ENCODE data around the gene ZNF683. TPM values are rescaled to one million over a fixed set of nuclear protein-coding genes. Genes with fewer than 3 reads are reported as not detected.

The ZNF683 gene
- total RNA-seq, 4 donors from 2014 or later = not detected

DNA sequence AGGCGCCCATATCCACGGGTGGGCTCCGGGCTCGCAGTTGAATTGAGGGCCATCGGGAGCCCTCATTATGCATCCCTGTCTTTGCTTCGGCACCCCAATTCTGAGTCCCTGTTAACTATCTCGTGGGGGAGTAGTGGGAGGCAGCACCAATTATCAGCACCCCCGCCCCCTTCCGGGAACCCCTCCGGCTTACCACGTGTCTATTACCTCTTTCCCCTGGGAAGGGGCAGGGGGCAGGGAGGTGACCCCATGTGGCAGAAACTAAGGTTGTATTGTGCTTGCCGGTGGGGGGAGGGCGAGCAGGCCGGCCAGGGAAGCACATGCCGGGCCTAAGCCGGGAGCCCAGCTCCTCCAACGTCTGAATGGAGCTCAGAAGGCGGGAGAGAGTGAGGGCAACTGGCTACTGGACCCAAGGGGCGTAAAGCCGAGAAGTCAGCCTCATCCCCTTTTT, 39.1 kb upstream of the ZNF683 start:
- 5 to 10% methylated on average over 17 to 18 of the region's 20 CpGs for WGBS, 2 donors
- intact Hi-C loops (cut with DNase I; ENCODE audit: low total_unique reads) = loop anchor here (10.0 kb wide), 1 partner anchor 87 kb away; no protein-coding TSS in a partner anchor
- TF ChIP-seq, protein P1, sequence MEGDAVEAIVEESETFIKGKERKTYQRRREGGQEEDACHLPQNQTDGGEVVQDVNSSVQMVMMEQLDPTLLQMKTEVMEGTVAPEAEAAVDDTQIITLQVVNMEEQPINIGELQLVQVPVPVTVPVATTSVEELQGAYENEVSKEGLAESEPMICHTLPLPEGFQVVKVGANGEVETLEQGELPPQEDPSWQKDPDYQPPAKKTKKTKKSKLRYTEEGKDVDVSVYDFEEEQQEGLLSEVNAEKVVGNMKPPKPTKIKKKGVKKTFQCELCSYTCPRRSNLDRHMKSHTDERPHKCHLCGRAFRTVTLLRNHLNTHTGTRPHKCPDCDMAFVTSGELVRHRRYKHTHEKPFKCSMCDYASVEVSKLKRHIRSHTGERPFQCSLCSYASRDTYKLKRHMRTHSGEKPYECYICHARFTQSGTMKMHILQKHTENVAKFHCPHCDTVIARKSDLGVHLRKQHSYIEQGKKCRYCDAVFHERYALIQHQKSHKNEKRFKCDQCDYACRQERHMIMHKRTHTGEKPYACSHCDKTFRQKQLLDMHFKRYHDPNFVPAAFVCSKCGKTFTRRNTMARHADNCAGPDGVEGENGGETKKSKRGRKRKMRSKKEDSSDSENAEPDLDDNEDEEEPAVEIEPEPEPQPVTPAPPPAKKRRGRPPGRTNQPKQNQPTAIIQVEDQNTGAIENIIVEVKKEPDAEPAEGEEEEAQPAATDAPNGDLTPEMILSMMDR (IDR thresholded peaks at IDR 0.05) = no peak
- no peak for TF ChIP-seq POLR2A (IDR thresholded peaks at IDR 0.05)
- H3K4me3 ChIP-seq (ENCODE audit: low read depth, poor library complexity, severe bottlenecking) = no peak overlapping the region
- DNase-seq (ENCODE audit: low spot score in 2 of 2) = no peak

DNA sequence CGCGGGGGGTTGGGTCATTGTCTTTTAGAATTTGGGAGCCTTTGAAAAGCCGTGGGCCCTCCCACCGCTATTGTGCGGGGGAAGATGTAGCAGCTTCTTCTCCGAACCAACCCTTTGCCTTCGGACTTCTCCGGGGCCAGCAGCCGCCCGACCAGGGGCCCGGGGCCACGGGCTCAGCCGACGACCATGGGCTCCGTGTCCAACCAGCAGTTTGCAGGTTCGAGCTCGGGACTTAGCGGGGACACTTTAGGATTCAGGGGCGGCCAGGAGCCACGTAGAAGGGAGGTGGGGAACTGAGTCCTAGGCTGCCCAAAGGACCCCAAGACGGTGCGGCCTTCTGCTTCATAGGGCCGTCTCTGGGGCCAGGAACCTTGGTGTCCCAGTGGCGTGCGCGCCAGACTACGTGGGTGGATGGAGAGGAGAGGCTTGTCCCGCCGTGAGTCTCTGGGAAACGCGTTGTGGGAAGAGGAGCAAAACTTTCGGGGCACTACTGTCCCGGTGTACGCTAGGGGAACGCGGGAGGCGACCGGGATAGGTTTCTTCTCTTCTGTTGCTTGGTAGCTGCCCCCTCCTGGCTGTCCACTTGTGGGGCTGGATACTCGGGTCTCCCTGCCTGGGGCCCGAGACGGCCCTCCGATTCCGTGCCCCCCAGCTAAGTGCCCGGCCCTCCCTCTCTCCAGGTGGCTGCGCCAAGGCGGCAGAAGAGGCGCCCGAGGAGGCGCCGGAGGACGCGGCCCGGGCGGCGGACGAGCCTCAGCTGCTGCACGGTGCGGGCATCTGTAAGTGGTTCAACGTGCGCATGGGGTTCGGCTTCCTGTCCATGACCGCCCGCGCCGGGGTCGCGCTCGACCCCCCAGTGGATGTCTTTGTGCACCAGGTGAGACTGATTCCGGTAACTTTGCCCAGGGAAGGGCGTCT, 38.4 kb upstream of the ZNF683 start, which contains the start of gene LIN28A:
TSS of gene LIN28A (plus strand) at position 112 of the 918 bp plus-strand sequence. CDS start at position 187, 75 bp downstream.
- no peak for TF ChIP-seq POLR2A (IDR thresholded peaks at IDR 0.05)
- TF ChIP-seq, protein P1 (IDR thresholded peaks at IDR 0.05) = no peak
- no peak for DNase-seq (ENCODE audit: low spot score in 2 of 2)
- no peak within 1 kb of the TSS for H3K4me3 ChIP-seq (ENCODE audit: low read depth, poor library complexity, severe bottlenecking)
- 3 to 4% methylated on average over 46 to 63 of the region's 70 CpGs for WGBS, 2 donors
- intact Hi-C loops (cut with DNase I; ENCODE audit: low total_unique reads) = loop anchor here (10.0 kb wide), 1 partner anchor 86 kb away; no protein-coding TSS in a partner anchor

DNA sequence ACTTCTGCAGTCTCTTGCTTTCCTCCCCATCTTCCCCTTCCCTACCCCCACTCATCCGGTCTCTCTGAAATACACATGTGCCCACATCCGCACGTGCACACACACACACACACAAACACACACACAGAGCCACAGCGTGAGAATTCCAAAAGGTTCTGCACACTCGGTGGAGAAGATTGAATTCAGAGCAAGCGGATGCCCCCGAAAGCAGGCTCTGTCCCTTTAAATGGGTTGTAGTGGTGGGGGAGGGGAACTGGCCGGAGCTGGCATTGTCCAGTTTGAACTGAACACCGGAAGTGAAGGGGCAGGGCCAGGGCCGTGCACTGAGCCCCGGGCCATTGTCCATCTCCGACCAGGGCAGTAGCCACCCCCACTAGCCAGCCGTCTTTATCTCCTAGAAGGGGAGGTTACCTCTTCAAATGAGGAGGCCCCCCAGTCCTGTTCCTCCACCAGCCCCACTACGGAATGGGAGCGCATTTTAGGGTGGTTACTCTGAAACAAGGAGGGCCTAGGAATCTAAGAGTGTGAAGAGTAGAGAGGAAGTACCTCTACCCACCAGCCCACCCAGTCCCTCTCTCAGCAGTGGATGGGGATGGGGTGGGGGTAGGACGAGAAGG, 36.7 kb upstream of the ZNF683 start:
- intact Hi-C loops (cut with DNase I; ENCODE audit: low total_unique reads) = no loop called here
- no peak overlapping the region for H3K4me3 ChIP-seq (ENCODE audit: low read depth, poor library complexity, severe bottlenecking)
- TF ChIP-seq POLR2A (IDR thresholded peaks at IDR 0.05) = no peak
- TF ChIP-seq, protein P1 (IDR thresholded peaks at IDR 0.05) = no peak
- no peak for DNase-seq (ENCODE audit: low spot score in 2 of 2)
- WGBS, 2 donors = 4% methylated on average over 16 of the region's 16 CpGs

DNA sequence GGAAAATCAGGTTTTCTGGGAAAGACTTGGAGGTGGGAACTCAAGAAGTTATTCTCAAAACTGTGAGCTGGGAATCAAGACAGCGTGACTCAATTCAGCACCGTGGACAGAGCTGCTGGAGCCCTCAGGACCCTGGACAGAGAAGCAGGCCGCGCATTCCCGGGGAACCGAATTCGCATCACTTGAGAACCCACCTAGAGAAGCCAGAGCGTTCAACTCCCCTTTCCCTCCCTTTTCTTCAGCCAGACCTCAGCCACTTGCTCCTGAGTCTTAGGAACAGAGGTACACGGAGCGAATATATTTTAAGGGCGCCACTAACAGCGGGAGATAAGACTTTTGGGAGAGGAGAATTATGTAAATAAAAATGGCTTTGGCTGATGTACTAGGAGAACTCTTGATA, 36.1 kb upstream of the ZNF683 start:
- intact Hi-C loops (cut with DNase I; ENCODE audit: low total_unique reads) = no loop called here
- H3K4me3 ChIP-seq (ENCODE audit: low read depth, poor library complexity, severe bottlenecking) = no peak overlapping the region
- 1 to 3% methylated on average over 12 of the region's 12 CpGs for WGBS, 2 donors
- TF ChIP-seq POLR2A (IDR thresholded peaks at IDR 0.05) = no peak
- TF ChIP-seq, protein P1 (IDR thresholded peaks at IDR 0.05) = no peak
- DNase-seq (ENCODE audit: low spot score in 2 of 2) = peak; percentile 58 to 93

DNA sequence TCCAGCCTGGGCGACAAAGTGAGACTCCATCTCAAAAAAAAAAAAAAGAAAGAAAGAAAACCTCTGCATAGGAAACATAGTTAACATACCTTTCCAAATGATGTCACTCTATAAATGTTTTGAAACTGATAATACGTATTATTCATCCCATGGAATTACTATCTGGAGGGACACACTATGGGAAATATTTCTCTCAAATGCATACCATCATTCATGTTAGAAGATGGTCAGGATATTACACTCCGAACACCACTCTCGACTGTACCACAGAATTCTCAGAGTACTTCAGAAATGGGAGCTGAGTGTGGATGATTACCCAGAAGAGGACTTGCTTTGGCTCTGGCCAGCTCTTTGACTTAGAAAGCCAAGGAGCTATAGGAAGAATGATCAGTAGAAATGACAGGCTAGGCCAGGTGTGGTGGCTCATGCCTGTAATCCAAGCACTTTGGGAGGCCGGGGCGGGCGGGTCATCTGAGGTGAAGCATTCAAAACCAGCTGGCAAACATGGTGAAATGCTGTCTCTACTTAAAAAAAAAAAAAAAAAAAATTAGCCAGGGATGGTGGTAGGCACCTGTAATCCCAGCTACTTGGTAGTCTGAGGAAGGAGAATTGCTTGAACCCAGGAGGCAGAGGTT, 32.8 kb upstream of the ZNF683 start:
- DNase-seq (ENCODE audit: low spot score in 2 of 2) = no peak
- TF ChIP-seq, protein P1 (IDR thresholded peaks at IDR 0.05) = no peak
- no peak for TF ChIP-seq POLR2A (IDR thresholded peaks at IDR 0.05)
- 70 to 76% methylated on average over 7 of the region's 7 CpGs for WGBS, 2 donors
- intact Hi-C loops (cut with DNase I; ENCODE audit: low total_unique reads) = no loop called here
- H3K4me3 ChIP-seq (ENCODE audit: low read depth, poor library complexity, severe bottlenecking) = no peak overlapping the region
